CD4-positive, alpha-beta T cell treated with Interleukin-4 for 1 hour (primary cell): ENCODE results near the gene ANXA1.
"Not testable (repeated sequence)": the region's sequence is repeated elsewhere in the genome, so short reads cannot be mapped to it uniquely, and the experiment has no call there.

Experiments used
- DNase-seq, 2 donors: peaks; one replicate each; pipeline ENCODE4 v3.0.0-alpha.2; 2020 to 2022

Gene ANXA1

GRCh38 chr9:73170185-73170957 lies 18.7 kb downstream of the ANXA1 start:
- peak in 1 of 2 donors; percentile 48 for DNase-seq

GRCh38 chr9:73172901-73173215 lies 21.2 kb downstream of the ANXA1 start:
- DNase-seq = no peak

GRCh38 chr9:73173557-73174329 lies 22.1 kb downstream of the ANXA1 start:
- peak in 1 of 2 donors; percentile 62 for DNase-seq

GRCh38 chr9:73174330-73174980 lies 22.8 kb downstream of the ANXA1 start:
- DNase-seq = peak in 1 of 2 donors; percentile 54

DNA sequence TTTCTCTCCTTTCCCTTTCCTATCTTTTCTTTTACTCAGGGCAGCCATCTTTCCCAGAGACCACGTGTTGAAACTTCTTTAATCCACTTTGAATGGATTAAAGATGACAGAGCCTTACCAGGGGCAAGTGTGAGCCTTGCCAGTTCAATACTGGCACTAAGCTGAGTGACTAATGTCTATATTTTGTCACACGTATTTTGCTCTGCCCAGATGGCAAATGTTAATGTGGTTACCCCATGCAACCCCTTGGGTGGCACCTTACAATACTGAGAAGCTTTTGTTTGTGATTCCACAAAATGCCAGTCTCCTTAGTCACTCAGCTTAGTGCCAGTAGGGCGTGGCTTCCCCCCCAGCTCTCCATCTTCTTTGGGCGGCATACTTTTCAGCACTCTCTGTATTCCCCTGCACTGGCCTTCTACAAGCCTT lies 24.8 kb downstream of the ANXA1 start:
- DNase-seq = peak in 1 of 2 donors; percentile 39

DNA sequence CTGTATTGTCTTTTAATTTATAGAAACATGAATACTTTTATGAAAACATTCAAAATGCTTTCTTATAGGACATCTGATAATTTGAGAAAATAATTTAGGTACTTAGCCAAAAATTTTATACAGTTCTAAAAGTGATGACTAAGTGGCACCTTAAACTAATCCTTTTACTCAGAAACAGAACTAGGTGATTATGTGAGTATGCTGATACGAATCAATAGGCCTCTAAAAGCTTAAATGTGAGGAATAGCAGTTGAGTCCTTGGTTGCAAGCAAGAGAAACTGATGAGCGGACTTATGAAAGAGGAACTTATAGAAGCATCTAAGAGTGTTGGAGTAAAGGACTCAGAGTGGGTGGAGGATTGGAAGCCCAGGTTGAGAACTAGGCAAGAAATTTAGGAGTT lies 26.4 kb downstream of the ANXA1 start:
- DNase-seq = no peak

GRCh38 chr9:73179589-73179988 lies 27.9 kb downstream of the ANXA1 start:
- no peak for DNase-seq

DNA sequence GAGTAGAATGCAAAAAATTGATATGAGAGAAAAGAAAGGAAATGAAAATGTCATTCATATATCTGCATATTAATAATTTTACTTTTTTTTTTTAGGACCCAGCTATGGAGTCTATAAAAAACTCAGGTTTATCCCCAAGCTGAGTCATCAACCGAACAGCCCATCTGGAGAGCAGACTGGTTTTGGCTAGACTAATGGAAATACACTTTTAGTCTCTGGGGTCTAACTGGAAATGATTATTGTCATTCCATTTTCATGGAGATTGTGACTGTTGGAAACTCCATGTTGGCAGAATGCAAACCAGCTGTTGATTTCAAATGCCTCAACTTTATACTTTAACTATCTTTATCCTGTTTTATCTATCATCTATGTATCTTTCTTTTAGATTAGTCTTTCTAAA lies 28.7 kb downstream of the ANXA1 start:
- no peak for DNase-seq

DNA sequence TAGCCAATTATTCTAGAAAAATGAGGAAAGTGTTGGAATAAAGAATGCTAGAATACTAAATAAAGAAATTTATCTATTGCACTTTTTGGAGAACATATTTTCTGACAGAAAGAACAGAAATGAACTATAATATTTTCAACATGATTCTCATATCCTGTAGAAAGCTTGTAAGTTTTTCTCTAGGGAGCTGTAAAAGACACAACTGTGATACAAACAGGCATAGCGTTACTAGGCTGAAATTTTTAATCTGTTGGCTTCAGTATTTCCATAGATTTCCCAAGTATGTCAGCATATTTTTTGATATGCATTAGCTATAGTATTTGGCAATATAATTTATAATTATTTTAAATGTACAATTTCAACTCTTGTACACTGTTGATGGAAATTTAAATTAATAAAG lies 31.3 kb downstream of the ANXA1 start:
- DNase-seq = no peak

DNA sequence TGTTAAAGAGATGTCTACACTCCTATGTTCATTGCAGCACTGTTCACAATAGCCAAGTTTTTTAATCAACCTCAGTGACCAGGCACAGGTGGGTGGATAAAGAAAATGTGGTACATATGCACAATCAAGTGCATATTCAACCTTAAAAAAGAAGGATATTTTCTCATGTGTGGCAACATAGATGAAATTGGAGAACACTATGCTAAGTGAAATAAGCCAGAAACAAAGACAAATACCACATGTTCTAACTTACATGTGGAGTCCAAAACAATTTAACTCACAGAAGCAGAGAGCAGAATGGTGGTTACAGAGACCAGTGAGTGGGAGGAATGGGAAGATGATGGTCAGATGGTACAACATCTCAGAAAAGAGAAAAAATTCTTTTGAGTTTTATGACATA lies 31.8 kb downstream of the ANXA1 start:
- no peak for DNase-seq

- peak in 1 of 2 donors; percentile 73 for DNase-seq
Measured at GRCh38 chr9:73183917-73184861, 32.5 kb downstream of the ANXA1 start.

GRCh38 chr9:73191109-73191508 lies 39.4 kb downstream of the ANXA1 start:
- DNase-seq = not testable (repeated sequence)

GRCh38 chr9:73194284-73194683 lies 42.6 kb downstream of the ANXA1 start:
- DNase-seq = no peak

DNA sequence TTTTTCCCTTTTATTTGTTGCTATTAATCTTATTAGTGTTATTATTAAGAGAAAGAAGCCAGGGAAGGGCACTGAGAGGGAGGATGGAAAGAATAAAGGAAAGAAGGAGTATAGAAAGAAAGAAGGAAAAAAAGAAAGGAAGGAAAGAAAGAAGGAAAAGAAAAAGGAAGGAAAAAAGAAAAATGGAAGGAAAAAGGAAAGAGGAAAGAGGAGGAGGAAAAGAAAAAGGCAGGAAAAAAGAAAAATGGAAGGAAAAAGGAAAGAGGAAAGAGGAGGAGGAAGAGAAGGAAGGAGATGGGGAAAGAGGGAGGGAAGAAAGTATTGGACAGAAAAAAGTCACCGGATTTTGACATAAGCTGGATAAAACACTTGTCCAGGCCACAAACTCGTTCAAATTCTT lies 47.8 kb downstream of the ANXA1 start:
- DNase-seq = no peak

DNA sequence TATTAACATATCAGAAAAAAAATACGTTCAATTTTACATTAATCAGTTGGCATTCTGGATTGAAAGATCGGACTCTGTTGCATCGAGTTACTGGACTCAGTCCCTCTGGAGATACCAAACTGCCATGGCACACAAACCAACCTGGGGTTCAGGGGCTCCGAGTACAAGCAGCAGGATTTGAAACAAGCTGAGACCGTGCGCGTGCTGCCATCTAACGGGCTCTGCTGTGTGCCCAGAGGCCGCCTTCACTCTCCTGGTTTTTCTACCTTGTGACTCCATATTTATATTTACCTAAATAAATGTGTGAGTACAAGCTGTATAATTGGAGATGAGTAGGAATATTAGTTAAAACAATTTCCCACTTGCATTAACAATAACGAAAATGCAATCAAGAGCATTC lies 48.2 kb downstream of the ANXA1 start:
- no peak for DNase-seq

DNA sequence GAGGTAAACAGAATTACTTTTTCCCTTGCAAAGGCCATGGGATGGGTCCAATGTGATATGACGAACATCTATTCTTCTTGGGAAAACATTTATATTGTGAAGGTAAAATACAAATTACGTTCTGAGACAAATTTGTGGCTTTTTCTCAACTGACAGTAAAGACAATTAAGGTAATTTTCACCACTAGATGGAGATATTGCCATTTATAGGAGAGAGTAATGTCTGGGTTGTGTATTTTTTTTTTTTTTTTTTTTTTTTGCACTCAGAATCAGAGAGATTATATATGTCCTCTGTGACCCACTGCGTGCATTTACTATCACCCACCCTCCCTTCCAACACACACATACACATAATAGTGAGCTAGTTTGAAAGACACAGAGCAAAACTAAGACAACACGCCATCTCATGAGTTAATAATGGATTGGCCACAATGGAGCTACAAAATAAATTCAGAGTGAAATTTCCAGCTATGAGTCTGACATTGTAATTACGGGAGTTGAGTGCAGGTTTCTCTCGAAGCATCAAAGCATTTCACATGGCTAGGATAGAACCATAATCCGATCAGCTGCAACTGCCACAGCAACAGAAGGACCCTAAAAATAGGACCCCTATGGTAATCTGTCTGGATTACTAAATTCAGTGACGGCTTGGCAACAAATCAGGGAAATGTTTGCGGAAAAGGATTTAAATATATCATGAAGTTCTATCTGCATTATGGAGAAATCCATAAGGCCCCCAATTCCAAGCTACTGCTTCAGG lies 49.2 kb downstream of the ANXA1 start:
- DNase-seq = peak in 1 of 2 donors; percentile 52

GRCh38 chr9:73202980-73203379 lies 51.3 kb downstream of the ANXA1 start:
- DNase-seq = no peak

DNA sequence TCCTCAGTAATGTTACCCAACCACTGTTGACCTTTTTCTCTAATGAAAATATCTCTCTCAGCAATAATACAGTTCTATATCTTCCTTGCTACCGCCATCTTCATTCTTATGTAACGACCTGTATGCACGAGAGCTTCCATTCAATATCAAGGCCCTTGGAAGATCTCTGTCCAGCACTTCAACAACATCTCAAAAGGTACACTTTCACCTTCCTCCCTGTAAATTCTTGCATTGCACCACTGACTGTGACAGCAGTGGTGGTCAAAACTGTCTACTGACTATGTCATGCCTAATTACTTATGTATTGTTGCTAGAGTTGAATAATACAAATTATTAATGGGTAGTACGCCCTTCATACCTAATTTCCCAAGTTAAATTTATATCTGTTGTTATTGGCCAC lies 53.3 kb downstream of the ANXA1 start:
- no peak for DNase-seq

GRCh38 chr9:73206851-73207250 lies 55.2 kb downstream of the ANXA1 start:
- no peak for DNase-seq

DNA sequence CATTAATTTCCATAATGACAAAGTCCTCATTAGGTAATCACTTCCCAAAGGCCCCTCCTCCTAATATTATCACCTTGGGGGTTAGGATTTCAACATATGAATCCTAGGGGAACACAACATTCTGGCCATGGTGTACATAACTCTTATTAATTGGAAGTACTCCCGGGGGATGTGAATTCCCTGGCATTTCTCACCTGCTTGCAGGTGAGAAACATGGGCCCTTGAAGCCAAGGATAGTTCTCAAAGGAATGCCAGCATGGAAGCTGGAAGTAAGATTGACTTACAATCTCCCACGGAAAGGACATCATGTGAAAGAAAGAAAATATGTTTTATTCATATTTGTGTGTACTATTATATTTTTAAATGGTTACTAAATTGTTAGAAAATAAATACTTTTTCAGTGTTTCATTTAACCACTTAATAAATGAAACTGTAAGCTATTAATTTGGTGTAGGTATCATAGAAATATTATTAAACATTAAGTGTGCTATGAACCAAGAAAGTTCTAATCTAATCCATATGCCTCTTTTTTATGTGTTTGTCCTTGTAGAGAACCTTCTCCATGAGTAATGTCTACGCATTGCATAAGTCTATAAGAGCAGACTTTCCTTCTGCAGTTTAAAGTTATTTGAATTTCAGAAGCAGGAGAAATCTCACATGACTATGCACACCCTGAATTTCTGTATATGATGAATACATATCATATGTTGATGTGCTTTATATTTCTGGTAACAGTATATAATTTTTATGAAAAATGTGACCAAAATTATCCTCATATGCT lies 59.4 kb downstream of the ANXA1 start:
- DNase-seq = no peak

DNA sequence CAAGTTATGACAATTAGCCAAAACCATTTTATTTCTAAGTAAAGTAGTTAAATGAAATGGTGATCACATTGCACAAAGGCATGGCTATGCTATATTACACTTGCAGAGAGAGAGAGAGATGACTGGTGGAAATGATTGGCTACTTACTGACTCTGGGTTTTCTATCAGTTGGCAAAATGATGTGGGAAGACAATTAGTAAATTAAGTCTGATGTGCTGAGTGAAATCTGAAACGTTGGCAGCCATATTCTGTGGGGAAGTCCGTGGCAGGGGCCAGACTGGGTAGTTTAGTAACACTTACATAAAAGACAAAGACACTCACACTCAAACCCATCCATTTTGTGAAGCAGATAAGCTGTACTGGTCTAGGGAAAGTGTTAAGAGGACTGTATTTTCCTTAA lies 61.6 kb downstream of the ANXA1 start:
- no peak for DNase-seq
